Activated CD4-positive, alpha-beta T cell treated with anti-CD3 and anti-CD28 coated beads for 24 hours (primary cell): ENCODE results near the gene SLC25A15.
"Not testable (repeated sequence)": the region's sequence is repeated elsewhere in the genome, so short reads cannot be mapped to it uniquely, and the experiment has no call there.

Experiments
- DNase-seq, 2 donors: peaks; one replicate each; pipeline ENCODE4 v3.0.0-alpha.2; 2020; ENCODE audit warnings: low read depth in 2 of 2

Gene SLC25A15

DNA sequence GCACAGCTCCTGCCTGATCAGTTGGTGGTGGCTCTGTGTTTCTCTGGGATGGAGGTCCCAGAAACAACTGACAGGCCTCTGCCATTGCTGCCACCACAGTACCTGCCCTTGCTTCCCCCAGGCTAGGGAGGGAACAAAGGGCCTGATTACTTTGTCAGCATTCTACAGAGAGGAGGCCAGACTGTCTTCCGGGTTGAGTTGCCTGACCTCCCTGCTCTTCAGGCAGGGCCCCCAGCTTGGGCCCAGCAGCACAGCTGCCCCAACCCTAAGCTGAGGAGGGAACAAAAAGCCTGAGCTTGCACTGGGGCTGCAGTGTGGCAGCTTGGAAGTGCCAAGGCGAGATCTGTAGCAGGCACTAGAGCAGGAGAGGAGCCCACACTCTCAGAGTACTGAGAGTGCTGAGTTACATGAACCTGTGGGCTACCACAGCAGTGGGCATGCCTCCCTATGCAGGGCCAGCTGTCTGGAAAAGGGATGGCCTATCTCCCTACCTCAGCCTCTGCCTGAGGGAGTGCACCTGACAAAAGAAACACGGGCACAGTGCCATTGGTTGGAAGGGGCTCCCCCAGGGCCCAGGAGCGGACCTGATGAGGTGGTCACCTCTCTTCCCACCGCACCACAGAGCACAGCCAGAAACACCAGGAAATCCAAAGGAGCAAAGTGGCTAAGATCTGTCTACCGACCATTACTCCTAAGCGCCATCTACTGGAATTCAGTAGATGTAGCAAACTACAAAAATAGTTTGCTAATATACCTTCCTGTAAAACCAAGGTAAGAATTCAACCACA is 24.4 kb downstream of the SLC25A15 start:
- no peak for DNase-seq

DNA sequence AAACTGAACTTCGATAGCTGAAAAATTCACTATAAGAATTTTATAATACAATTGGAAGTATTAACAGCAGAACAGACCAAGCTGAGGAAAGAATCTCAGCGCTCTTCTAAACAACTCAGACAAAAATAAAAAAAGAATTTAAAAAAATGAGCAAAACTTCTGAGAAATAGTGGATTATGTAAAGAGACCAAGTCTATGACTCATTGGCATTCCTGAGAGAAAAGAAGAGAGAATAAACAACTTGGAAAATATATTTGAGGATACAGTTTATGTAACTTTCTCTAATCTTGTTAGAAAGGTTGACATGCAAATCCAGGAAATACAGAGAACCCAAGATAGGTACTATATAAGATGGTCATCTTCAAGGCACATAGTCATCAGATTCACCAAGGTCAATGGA is 25.4 kb downstream of the SLC25A15 start:
- no peak for DNase-seq

DNA sequence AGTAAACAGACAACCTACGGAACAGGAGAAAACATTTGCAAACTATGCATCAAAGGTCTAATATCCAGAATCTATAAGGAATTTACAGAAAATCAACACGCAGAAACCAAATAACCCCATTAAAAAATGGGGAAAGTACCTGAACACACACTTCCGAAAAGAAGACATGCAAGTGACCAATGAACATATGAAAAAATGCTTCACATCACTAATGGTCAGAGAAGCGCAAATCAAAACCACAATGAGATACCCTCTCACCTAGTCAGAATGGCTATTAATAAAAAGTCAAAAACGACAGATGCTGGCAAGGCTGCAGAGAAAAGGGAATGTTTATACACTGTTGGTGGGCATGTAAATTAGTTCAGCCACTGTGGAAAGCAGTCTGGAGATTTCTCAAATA is 29.5 kb downstream of the SLC25A15 start:
- no peak for DNase-seq

DNA sequence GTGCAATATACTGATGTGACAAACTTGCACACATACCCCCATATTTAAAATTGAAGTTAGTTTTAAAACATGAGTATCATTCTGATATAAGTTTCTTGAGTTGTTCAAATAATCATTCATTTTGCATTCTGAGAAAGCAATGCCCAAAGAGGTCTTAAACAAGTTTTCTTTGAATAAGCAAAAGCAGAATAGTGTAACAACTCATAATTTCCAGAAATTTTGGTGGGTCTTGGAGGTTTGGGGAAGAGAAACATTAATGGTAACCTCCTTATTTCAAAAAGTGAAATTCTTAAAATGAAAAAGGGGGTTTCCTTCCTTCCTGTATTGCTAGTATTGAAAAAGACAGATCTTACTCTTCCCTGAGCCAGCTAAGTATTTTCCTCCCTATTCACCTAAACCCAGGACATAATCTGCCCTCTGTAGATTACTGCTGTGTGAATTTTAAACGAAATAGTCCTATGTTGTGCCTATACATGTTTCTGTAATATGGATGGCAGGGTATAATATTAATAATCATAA is 30.4 kb downstream of the SLC25A15 start:
- no peak for DNase-seq

DNA sequence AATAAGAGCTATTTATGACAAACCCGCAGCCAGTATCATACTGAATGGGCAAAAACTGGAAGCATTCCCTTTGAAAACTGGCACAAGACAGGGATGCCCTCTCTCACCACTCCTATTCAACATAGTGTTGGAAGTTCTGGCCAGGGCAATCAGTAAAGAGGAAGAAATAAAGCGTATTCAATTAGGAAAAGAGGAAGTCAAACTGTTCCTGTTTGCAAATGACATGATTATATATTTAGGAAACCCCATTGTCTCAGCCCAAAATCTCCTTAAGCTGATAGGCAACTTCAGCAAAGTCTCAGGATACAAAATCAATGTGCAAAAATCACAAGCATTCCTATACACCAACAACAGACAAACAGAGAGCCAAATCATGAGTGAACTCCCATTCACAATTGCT is 50.3 kb downstream of the SLC25A15 start:
- DNase-seq: not testable (repeated sequence)

DNA sequence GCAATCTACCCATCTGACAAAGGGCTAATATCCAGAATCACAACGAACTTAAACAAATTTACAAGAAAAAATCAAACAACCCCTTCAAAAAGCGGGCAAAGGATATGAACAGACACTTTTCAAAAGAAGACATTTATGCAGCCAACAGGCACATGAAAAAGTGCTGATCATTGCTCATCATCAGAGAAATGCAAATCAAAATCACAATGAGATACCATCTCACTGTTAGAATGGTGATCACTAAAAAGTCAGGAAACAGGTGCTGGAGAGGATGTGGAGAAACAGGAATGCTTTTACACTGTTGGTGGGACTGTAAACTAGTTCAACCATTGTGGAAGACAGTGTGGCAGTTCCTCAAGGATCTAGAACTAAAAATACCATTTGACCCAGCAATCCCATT is 51.5 kb downstream of the SLC25A15 start:
- DNase-seq: not testable (repeated sequence)
